CD8-positive, alpha-beta memory T cell (primary cell): Measurements from ENCODE around the gene SELENOV. TPM values are rescaled to one million over a fixed set of nuclear protein-coding genes. Genes with fewer than 3 reads are reported as not detected.

Experiments
- CTCF ChIA-PET: fragments of 350-600 bp; sonication (Branson Sonifier 250); formaldehyde crosslinking; loops from one replicate; lab custom pipeline; 2021; ENCODE audit warnings: antibody characterized with exemption; lab: Charles Lee
- POLR2A ChIA-PET: fragments of 350-600 bp; sonication (Branson Sonifier 250); formaldehyde crosslinking; loops from one replicate; lab custom pipeline; 2021; ENCODE audit warnings: antibody characterized with exemption; lab: Charles Lee
- DNase-seq, 5 donors: peaks; one replicate each; pipeline versions ENCODE4 v3.0.0 to v3.0.0-alpha.2; 2020 to 2022; ENCODE audit warnings: mixed read lengths in 1 of 5
- H3K27ac ChIP-seq: one replicate; pipeline ENCODE4 v1.7.0; 2013; ENCODE audit warnings: low read depth, mild to moderate bottlenecking, low read length, moderate library complexity
- H3K27me3 ChIP-seq: 2 replicates; pipeline ENCODE4 v1.7.0; 2013; ENCODE audit warnings: low read length, mild to moderate bottlenecking; ENCODE audit not compliant: insufficient read depth, poor library complexity, severe bottlenecking
- H3K36me3 ChIP-seq: 2 replicates; pipeline ENCODE4 v1.7.0; 2013; ENCODE audit warnings: mild to moderate bottlenecking, low read length, moderate library complexity; ENCODE audit not compliant: insufficient read depth
- H3K4me1 ChIP-seq: 2 replicates; pipeline ENCODE4 v1.7.0; 2013; ENCODE audit warnings: mild to moderate bottlenecking, low read length, moderate library complexity; ENCODE audit not compliant: insufficient read depth
- H3K4me3 ChIP-seq: 2 replicates; pipeline ENCODE4 v1.7.0; 2013; ENCODE audit warnings: mild to moderate bottlenecking, low read length
- H3K9me3 ChIP-seq: 2 replicates; pipeline ENCODE4 v1.7.0; 2013; ENCODE audit warnings: mild to moderate bottlenecking, low read length
- H3K27ac Mint-ChIP-seq, 8 donors: one replicate each; pipeline ENCODE4 v1.8.0; 2020 to 2021; ENCODE audit warnings: mixed read lengths in 8 of 8, mild to moderate bottlenecking in 6 of 8, inconsistent platforms in 3 of 8, moderate library complexity in 3 of 8
- H3K27me3 Mint-ChIP-seq, 2 donors: one replicate each; pipeline ENCODE4 v1.8.0; 2020 to 2021; ENCODE audit warnings: mixed read lengths in 2 of 2, mild to moderate bottlenecking in 1 of 2, moderate library complexity in 1 of 2
- H3K36me3 Mint-ChIP-seq, 3 donors: one replicate each; pipeline ENCODE4 v1.8.0; 2020 to 2021; ENCODE audit warnings: mixed read lengths in 3 of 3, inconsistent platforms in 1 of 3, mild to moderate bottlenecking in 1 of 3
- H3K4me1 Mint-ChIP-seq, 3 donors: one replicate each; pipeline ENCODE4 v1.8.0; 2020 to 2021; ENCODE audit warnings: mixed read lengths in 3 of 3, inconsistent platforms in 1 of 3, mild to moderate bottlenecking in 1 of 3
- H3K4me3 Mint-ChIP-seq, 7 donors: one replicate each; pipeline ENCODE4 v1.8.0; 2020 to 2021; ENCODE audit warnings: mixed read lengths in 7 of 7, mild to moderate bottlenecking in 6 of 7, moderate library complexity in 4 of 7, inconsistent platforms in 2 of 7
- H3K9me3 Mint-ChIP-seq, 5 donors: one replicate each; pipeline ENCODE4 v1.8.0; 2020 to 2022; ENCODE audit warnings: mixed read lengths in 5 of 5, mild to moderate bottlenecking in 3 of 5, moderate library complexity in 2 of 5, inconsistent platforms in 1 of 5
- polyA plus RNA-seq: library from polyadenylated mRNA; unstranded; fragments of 300-500 nt; fragmentation: Illumina TruSeq; gene quantifications from one replicate; pipeline ENCODE4 v1.2.3, GENCODE V29; 2021
- total RNA-seq, 2 experiments: library from RNA; stranded (reverse); gene quantifications; one replicate each; pipeline ENCODE4 v1.2.3, GENCODE V29; 2021

SELENOV gene
- total and polyA plus RNA-seq, 3 experiments from 2014 or later = not detected

GRCh38 chr19:39553082-39553652, 38.2 kb downstream of the SELENOV start:
- Histone ChIP-seq H3K27me3 (no peaks in the 10 kb centered on the region), H3K27ac (no peak overlapping the region), H3K4me1 (peaks cover 14% of the 10 kb centered on the region), H3K9me3 (no peaks in the 10 kb centered on the region), H3K36me3 (no peaks in the 10 kb centered on the region), H3K4me3 (no peak overlapping the region)
- H3K9me3 Mint-ChIP-seq = no peaks in the 10 kb centered on the region
- H3K4me1 Mint-ChIP-seq = peaks cover 9 to 13% (median 10%) of the 10 kb centered on the region in 3 donors
- peak overlapping the region in 1 of 8 donors; percentile 38 for H3K27ac Mint-ChIP-seq
- no peak overlapping the region for H3K4me3 Mint-ChIP-seq
- peaks cover 0 to 1% (median 0%) of the 10 kb centered on the region in 3 donors for H3K36me3 Mint-ChIP-seq
- peaks cover 2 to 5% of the 10 kb centered on the region in 2 donors for H3K27me3 Mint-ChIP-seq
- POLR2A ChIA-PET = no interaction called here
- CTCF ChIA-PET = interaction anchor here (1.2 kb wide), 1 partner anchor 119 kb away, joined by 3 read pairs; no protein-coding TSS in a partner anchor
- no peak for DNase-seq

DNA sequence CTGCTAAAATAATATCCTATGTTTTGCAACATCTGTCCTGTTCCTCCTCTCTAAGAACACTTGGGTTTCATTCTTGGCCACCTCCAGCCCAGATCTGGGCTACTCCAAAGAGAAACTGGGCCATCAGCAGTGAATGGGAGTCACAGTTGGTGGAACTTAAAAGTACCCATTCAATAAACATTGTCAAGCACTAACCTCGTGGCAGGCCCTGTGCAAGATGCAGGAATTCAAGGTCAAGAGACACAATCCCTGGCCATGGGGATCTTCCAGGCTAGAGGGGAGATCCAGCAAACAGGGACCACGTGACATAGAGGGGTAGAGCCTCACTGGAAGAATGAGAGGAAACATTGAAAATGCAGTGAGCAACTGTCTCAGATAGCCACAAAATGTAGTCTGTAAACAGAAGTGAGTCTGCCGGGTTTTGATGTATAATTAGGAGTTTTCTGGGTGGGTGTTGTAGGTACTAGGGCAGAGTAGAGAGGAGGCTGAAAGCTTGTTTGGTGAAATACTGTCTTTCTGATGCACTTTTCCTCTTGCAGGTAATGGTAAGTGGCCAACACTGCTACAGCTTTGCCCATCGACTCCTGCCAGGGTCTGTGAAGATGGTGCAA, 39.9 kb downstream of the SELENOV start:
- Mint-ChIP-seq H3K27ac (no peak overlapping the region), H3K36me3 (peaks cover 0 to 1% (median 0%) of the 10 kb centered on the region in 3 donors), H3K4me3 (no peak overlapping the region), H3K9me3 (no peaks in the 10 kb centered on the region), H3K27me3 (peaks cover 2 to 5% of the 10 kb centered on the region in 2 donors), H3K4me1 (peaks cover 18 to 25% (median 23%) of the 10 kb centered on the region in 3 donors)
- ChIA-PET POLR2A (no interaction called here), CTCF (interaction anchor here (0.9 kb wide), 1 partner anchor 17 kb away, joined by 3 read pairs; no protein-coding TSS in a partner anchor)
- Histone ChIP-seq H3K27me3 (no peaks in the 10 kb centered on the region), H3K27ac (no peak overlapping the region), H3K4me1 (peaks cover 24% of the 10 kb centered on the region), H3K4me3 (no peak overlapping the region), H3K9me3 (no peaks in the 10 kb centered on the region), H3K36me3 (no peaks in the 10 kb centered on the region)
- DNase-seq = no peak

DNA sequence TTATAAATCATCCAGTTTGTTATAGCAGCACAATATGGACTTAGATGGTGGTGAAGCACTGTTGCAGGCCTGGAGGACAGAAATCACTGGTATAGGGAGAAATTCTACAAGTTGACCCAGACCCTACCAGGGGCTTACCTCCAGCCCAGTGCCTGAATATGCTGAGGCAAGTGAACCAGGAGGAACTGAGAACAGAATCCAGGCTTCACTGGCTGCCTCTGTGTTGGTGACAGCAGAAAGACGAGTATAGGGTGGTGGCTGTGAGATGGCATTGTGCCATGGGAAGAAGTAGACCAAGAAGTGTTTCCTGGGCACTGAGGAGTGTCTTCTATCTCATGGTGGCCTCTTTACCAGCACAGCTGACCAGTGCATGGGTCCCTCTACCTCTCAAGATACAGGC, 40.9 kb downstream of the SELENOV start:
- Mint-ChIP-seq H3K4me1 (peaks cover 18 to 25% (median 23%) of the 10 kb centered on the region in 3 donors), H3K27me3 (peaks cover 2 to 5% of the 10 kb centered on the region in 2 donors), H3K36me3 (peaks cover 0 to 1% (median 0%) of the 10 kb centered on the region in 3 donors), H3K27ac (no peak overlapping the region), H3K4me3 (no peak overlapping the region), H3K9me3 (no peaks in the 10 kb centered on the region)
- Histone ChIP-seq H3K9me3 (no peaks in the 10 kb centered on the region), H3K27ac (no peak overlapping the region), H3K4me1 (peaks cover 24% of the 10 kb centered on the region), H3K27me3 (no peaks in the 10 kb centered on the region), H3K36me3 (no peaks in the 10 kb centered on the region), H3K4me3 (no peak overlapping the region)
- POLR2A ChIA-PET = no interaction called here
- DNase-seq = no peak
- CTCF ChIA-PET = interaction anchor here (0.9 kb wide), 1 partner anchor 19 kb away, joined by 3 read pairs; no protein-coding TSS in a partner anchor

- ChIA-PET POLR2A (interaction anchor here (0.6 kb wide), 1 partner anchor 125 kb away, joined by 3 read pairs; no protein-coding TSS in a partner anchor), CTCF (no interaction called here)
- H3K36me3 Mint-ChIP-seq = peaks cover 0 to 1% (median 0%) of the 10 kb centered on the region in 3 donors
- peak overlapping the region; percentile 54 for H3K4me3 ChIP-seq
- H3K4me1 ChIP-seq = peaks cover 19% of the 10 kb centered on the region
- no peaks in the 10 kb centered on the region for H3K36me3 ChIP-seq
- peaks cover 18 to 25% (median 23%) of the 10 kb centered on the region in 3 donors for H3K4me1 Mint-ChIP-seq
- H3K4me3 Mint-ChIP-seq = peak overlapping the region; percentile 39 to 87 (median 82)
- no peaks in the 10 kb centered on the region for H3K9me3 Mint-ChIP-seq
- peak overlapping the region; percentile 51 to 99 (median 90) for H3K27ac Mint-ChIP-seq
- no peaks in the 10 kb centered on the region for H3K9me3 ChIP-seq
- H3K27me3 ChIP-seq = no peaks in the 10 kb centered on the region
- peaks cover 2 to 5% of the 10 kb centered on the region in 2 donors for H3K27me3 Mint-ChIP-seq
- H3K27ac ChIP-seq = peak overlapping the region; percentile 35
- DNase-seq = peak in 2 of 5 donors; percentile 13 to 21
Observed at GRCh38 chr19:39557811-39558623, 43.1 kb downstream of the SELENOV start.

DNA sequence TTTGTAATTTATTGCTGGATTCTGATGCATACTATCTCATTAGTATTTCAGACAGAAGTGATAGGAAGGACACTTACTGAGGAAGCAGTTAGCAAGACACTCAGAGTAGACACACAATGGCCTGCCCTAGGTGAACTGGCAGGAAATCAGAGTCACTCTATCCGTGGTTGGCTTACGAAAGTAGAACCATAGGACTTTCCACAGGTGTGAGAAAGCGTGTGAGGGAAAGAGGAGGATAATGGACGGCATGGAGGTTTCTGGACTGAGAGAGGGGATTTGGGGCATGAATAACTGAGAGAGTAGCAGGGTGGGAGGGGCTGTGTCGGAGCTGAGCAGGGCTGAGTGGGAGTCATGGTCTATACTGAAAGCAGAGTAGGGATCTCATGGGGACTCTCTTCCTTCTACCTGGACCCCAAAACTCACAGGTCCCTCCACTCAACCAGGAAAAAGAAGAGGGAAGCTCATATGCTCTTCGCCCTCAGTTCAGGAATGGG, 43.7 kb downstream of the SELENOV start:
- Mint-ChIP-seq H3K4me1 (peaks cover 18 to 25% (median 23%) of the 10 kb centered on the region in 3 donors), H3K36me3 (peaks cover 0 to 1% (median 0%) of the 10 kb centered on the region in 3 donors), H3K27me3 (peaks cover under 1 to 2% of the 10 kb centered on the region in 2 donors), H3K27ac (peak overlapping the region; percentile 51 to 99 (median 90)), H3K9me3 (no peaks in the 10 kb centered on the region), H3K4me3 (peak overlapping the region; percentile 39 to 87 (median 82))
- DNase-seq = peak in 1 of 5 donors; percentile 7
- Histone ChIP-seq H3K27me3 (no peaks in the 10 kb centered on the region), H3K4me3 (peak overlapping the region; percentile 54), H3K9me3 (no peaks in the 10 kb centered on the region), H3K4me1 (peaks cover 19% of the 10 kb centered on the region), H3K36me3 (no peaks in the 10 kb centered on the region), H3K27ac (peak overlapping the region; percentile 35)
- CTCF ChIA-PET = no interaction called here
- POLR2A ChIA-PET = interaction anchor here (0.5 kb wide), 1 partner anchor 862 kb away, joined by 3 read pairs; no protein-coding TSS in a partner anchor

GRCh38 chr19:39563408-39563807, 48.5 kb downstream of the SELENOV start:
- Histone ChIP-seq H3K27me3 (no peaks in the 10 kb centered on the region), H3K9me3 (no peaks in the 10 kb centered on the region), H3K4me1 (peaks cover 10% of the 10 kb centered on the region), H3K36me3 (no peaks in the 10 kb centered on the region), H3K27ac (no peak overlapping the region), H3K4me3 (no peak overlapping the region)
- H3K27me3 Mint-ChIP-seq = peaks cover 0 to 3% of the 10 kb centered on the region in 2 donors
- no peak for DNase-seq
- peak overlapping the region in 1 of 8 donors; percentile 11 for H3K27ac Mint-ChIP-seq
- H3K4me1 Mint-ChIP-seq = peaks cover 7 to 11% (median 10%) of the 10 kb centered on the region in 3 donors
- ChIA-PET POLR2A (interaction anchor here (0.6 kb wide), 1 partner anchor 25 kb away, joined by 6 read pairs; no protein-coding TSS in a partner anchor), CTCF (interaction anchor here (1.3 kb wide), 1 partner anchor 12 kb away, joined by 6 read pairs; no protein-coding TSS in a partner anchor)
- H3K9me3 Mint-ChIP-seq = no peaks in the 10 kb centered on the region
- H3K4me3 Mint-ChIP-seq = no peak overlapping the region
- H3K36me3 Mint-ChIP-seq = no peaks in the 10 kb centered on the region

DNA sequence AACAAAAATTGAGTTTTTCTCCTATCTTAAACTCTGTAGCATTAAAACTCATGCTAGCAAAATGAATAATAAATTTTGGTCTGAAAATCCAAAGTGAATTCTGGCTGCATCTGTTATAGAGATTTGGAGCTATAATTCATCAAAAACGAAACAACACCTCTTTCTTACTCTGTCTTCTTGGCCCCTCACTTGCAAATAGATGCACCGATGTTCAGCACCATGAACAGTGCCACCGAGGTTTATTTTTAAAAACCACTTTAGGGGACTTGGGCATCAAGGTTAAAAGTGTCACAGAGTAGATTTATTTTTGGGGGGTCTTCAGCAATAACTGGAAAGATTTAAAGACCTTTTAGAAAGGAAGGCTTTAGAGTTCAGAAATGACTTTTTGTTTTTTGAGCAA, 51.1 kb downstream of the SELENOV start:
- ChIA-PET CTCF (no interaction called here), POLR2A (no interaction called here)
- Mint-ChIP-seq H3K9me3 (no peaks in the 10 kb centered on the region), H3K27ac (no peak overlapping the region), H3K36me3 (no peaks in the 10 kb centered on the region), H3K4me1 (no peaks in the 10 kb centered on the region), H3K4me3 (no peak overlapping the region), H3K27me3 (peaks cover 4% of the 10 kb centered on the region in 2 donors)
- no peak overlapping the region for H3K27ac ChIP-seq
- no peak overlapping the region for H3K4me3 ChIP-seq
- no peaks in the 10 kb centered on the region for H3K9me3 ChIP-seq
- no peaks in the 10 kb centered on the region for H3K36me3 ChIP-seq
- DNase-seq = no peak
- H3K4me1 ChIP-seq = no peaks in the 10 kb centered on the region
- H3K27me3 ChIP-seq = peaks cover 2% of the 10 kb centered on the region
